GM12878 (cell line): ENCODE results near the gene SNAP29. TPM values are rescaled to one million over a fixed set of nuclear protein-coding genes. Genes with fewer than 3 reads are reported as not detected.

Experiments
- CUX1 ChIP-seq: IDR thresholded peaks from 2 replicates; pipeline ENCODE4 v1.6.1; 2012; ENCODE audit warnings: improper control_type of control experiment, low read depth, low read length; ENCODE audit not compliant: insufficient replicate concordance
- IRF3 ChIP-seq: fragments of 450-650 bp; IDR thresholded peaks from 2 replicates; pipeline ENCODE4 v1.6.1; 2014; ENCODE audit warnings: mild to moderate bottlenecking
- KAT2A ChIP-seq: conservative IDR thresholded peaks from 2 replicates; pipeline ENCODE4 v1.6.1; 2011; ENCODE audit warnings: low read depth, low read length; ENCODE audit not compliant: control insufficient read depth
- LARP7 ChIP-seq: fragments of 450-650 bp; IDR thresholded peaks from 2 replicates; pipeline ENCODE4 v1.6.1; 2017; ENCODE audit warnings: mild to moderate bottlenecking
- NR2C1 ChIP-seq: fragments of 450-650 bp; IDR thresholded peaks from 2 replicates; pipeline ENCODE4 v1.6.1; 2017; ENCODE audit warnings: antibody characterized with exemption, mild to moderate bottlenecking, moderate library complexity
- RAD51 ChIP-seq: fragments of 450-650 bp; IDR thresholded peaks from 2 replicates; pipeline ENCODE4 v1.6.1; 2016; ENCODE audit warnings: moderate library complexity, mild to moderate bottlenecking, inconsistent platforms
- SREBF1 ChIP-seq: IDR thresholded peaks from 2 replicates; pipeline ENCODE4 v1.6.1; 2012; ENCODE audit warnings: mild to moderate bottlenecking, low read length
- TCF7 ChIP-seq: IDR thresholded peaks from 2 replicates; pipeline ENCODE4 v1.6.1; 2014; ENCODE audit warnings: antibody characterized with exemption, borderline replicate concordance
- ZNF24 ChIP-seq: fragments of 450-650 bp; IDR thresholded peaks from 2 replicates; pipeline ENCODE4 v1.6.1; 2017; ENCODE audit warnings: antibody characterized with exemption, mild to moderate bottlenecking
- polyA plus RNA-seq, 11 experiments: library from polyadenylated mRNA; depleted of rRNA in 4 of 11; unstranded in 6 of 11; stranded (reverse) in 5 of 11; fragments of >200 nt; fragmentation: Nextera tagmentation in 4 of 11; fragmentation: Illumina TruSeq in 1 of 11; extraction: Ambion mirVana in 4 of 11; extraction: Trizol in 1 of 11; gene quantifications; 1 replicate in 1 of 11; 2 replicates in 10 of 11; pipeline versions ENCODE4 v1.2.1 to v1.2.3, GENCODE V29; 2011 to 2016; ENCODE audit warnings: inconsistent platforms in 2 of 11, missing spikeins in 2 of 11, low read depth in 1 of 11
- total RNA-seq, 4 experiments: library from RNA; depleted of rRNA in 3 of 4; stranded (reverse); fragments of >200 nt in 3 of 4; fragmentation: Illumina TruSeq in 1 of 4; extraction: Trizol in 1 of 4; gene quantifications; 2 replicates each; pipeline versions ENCODE4 v1.2.1 to v1.2.3, GENCODE V29; 2013 to 2021

Gene SNAP29
- total and polyA plus RNA-seq, 10 of the 15 experiments (the other 5 are each of a cell fraction or from before 2014, with no cell fraction given), result 4.7 to 45.7 (median 27.9) TPM

GRCh38 chr22:20811171-20811570 is 47.6 kb upstream of the SNAP29 start (continued):
- no peak for TF ChIP-seq RAD51
- no peak for TF ChIP-seq TCF7
- no peak for TF ChIP-seq NR2C1
- TF ChIP-seq ZNF24, result no peak
- TF ChIP-seq LARP7, result no peak
- TF ChIP-seq IRF3, result no peak
- no peak for TF ChIP-seq KAT2A
- no peak for TF ChIP-seq CUX1
- TF ChIP-seq SREBF1, result no peak
